Activated naive CD8-positive, alpha-beta T cell treated with anti-CD3 and anti-CD28 coated beads, Interleukin-2, amount 50 U/mL, for 24 hours (primary cell): ENCODE results near the gene WAS.
"Not testable (repeated sequence)": the region's sequence is repeated elsewhere in the genome, so short reads cannot be mapped to it uniquely, and the experiment has no call there.

Experiments
- ATAC-seq: fragments of 150-1000 bp; cut with Tn5 transposase; one replicate; pipeline ENCODE4 v1.10.0; 2021
- DNase-seq: peaks from one replicate; pipeline ENCODE4 v3.0.0; 2021
- H3K27ac Mint-ChIP-seq: one replicate; pipeline ENCODE4 v1.8.0; 2021; ENCODE audit warnings: mild to moderate bottlenecking, mixed read lengths
- H3K27me3 Mint-ChIP-seq: one replicate; pipeline ENCODE4 v1.8.0; 2021; ENCODE audit warnings: mixed read lengths
- H3K36me3 Mint-ChIP-seq: one replicate; pipeline ENCODE4 v1.8.0; 2021; ENCODE audit warnings: low read depth, mixed read lengths
- H3K4me1 Mint-ChIP-seq: one replicate; pipeline ENCODE4 v1.8.0; 2021; ENCODE audit warnings: mixed read lengths
- H3K4me3 Mint-ChIP-seq: one replicate; pipeline ENCODE4 v1.8.0; 2021; ENCODE audit warnings: mild to moderate bottlenecking, moderate library complexity, mixed read lengths
- H3K9me3 Mint-ChIP-seq: one replicate; pipeline ENCODE4 v1.8.0; 2021; ENCODE audit warnings: mixed read lengths

The WAS gene

GRCh38 chrX:48676106-48676892, 7.3 kb upstream of the WAS start:
- no peaks in the 10 kb centered on the region for H3K36me3 Mint-ChIP-seq
- H3K4me3 Mint-ChIP-seq = peak overlapping the region; percentile 88
- H3K27ac Mint-ChIP-seq = peak overlapping the region; percentile 83
- H3K4me1 Mint-ChIP-seq = peaks cover 33% of the 10 kb centered on the region
- ATAC-seq = peak; percentile 95
- H3K9me3 Mint-ChIP-seq = no peaks in the 10 kb centered on the region
- peak; percentile 89 for DNase-seq
- H3K27me3 Mint-ChIP-seq = no peaks in the 10 kb centered on the region

- peak; percentile 20 for DNase-seq
- peak overlapping the region; percentile 83 for H3K27ac Mint-ChIP-seq
- peaks cover 33% of the 10 kb centered on the region for H3K4me1 Mint-ChIP-seq
- peak; percentile 12 for ATAC-seq
- H3K4me3 Mint-ChIP-seq = peak overlapping the region; percentile 88
- H3K9me3 Mint-ChIP-seq = no peaks in the 10 kb centered on the region
- H3K27me3 Mint-ChIP-seq = no peaks in the 10 kb centered on the region
- no peaks in the 10 kb centered on the region for H3K36me3 Mint-ChIP-seq
Measured at GRCh38 chrX:48676893-48677270, 6.7 kb upstream of the WAS start.

- no peaks in the 10 kb centered on the region for H3K9me3 Mint-ChIP-seq
- ATAC-seq (no peak), DNase-seq (no peak)
- H3K4me1 Mint-ChIP-seq = peaks cover 36% of the 10 kb centered on the region
- peak overlapping the region; percentile 83 for H3K27ac Mint-ChIP-seq
- H3K4me3 Mint-ChIP-seq = peak overlapping the region; percentile 88
- no peaks in the 10 kb centered on the region for H3K36me3 Mint-ChIP-seq
- no peaks in the 10 kb centered on the region for H3K27me3 Mint-ChIP-seq
Measured at GRCh38 chrX:48677516-48677915, 6.1 kb upstream of the WAS start.

- peak; percentile 48 for DNase-seq
- Mint-ChIP-seq H3K27ac (peak overlapping the region; percentile 18), H3K4me1 (peaks cover 51% of the 10 kb centered on the region), H3K36me3 (peaks cover 12% of the 10 kb centered on the region)
- not testable (repeated sequence) for H3K4me3 Mint-ChIP-seq, ATAC-seq, H3K27me3 Mint-ChIP-seq, H3K9me3 Mint-ChIP-seq
Measured at GRCh38 chrX:48680467-48680866, 3.1 kb upstream of the WAS start.

GRCh38 chrX:48680925-48681324, 2.7 kb upstream of the WAS start:
- H3K27ac Mint-ChIP-seq = not testable (repeated sequence)

GRCh38 chrX:48681539-48682183, 1.9 kb upstream of the WAS start:
- Mint-ChIP-seq H3K27me3 (no peaks in the 10 kb centered on the region), H3K27ac (no peak overlapping the region), H3K9me3 (no peaks in the 10 kb centered on the region), H3K4me3 (no peak overlapping the region), H3K36me3 (peaks cover 23% of the 10 kb centered on the region), H3K4me1 (peaks cover 58% of the 10 kb centered on the region)
- no peak for ATAC-seq
- no peak for DNase-seq

More at GRCh38 chrX:48680925-48681324, 2.7 kb upstream of the WAS start:
- not testable (repeated sequence) for H3K27me3 Mint-ChIP-seq, H3K4me3 Mint-ChIP-seq, DNase-seq, H3K9me3 Mint-ChIP-seq, ATAC-seq
- Mint-ChIP-seq H3K36me3 (peaks cover 17% of the 10 kb centered on the region), H3K4me1 (peaks cover 52% of the 10 kb centered on the region)

GRCh38 chrX:48682795-48683194, 804 bp upstream of the WAS start:
- H3K4me3 Mint-ChIP-seq = peak overlapping the region; percentile 91
- peaks cover 33% of the 10 kb centered on the region for H3K36me3 Mint-ChIP-seq
- H3K9me3 Mint-ChIP-seq, DNase-seq, ATAC-seq, H3K27me3 Mint-ChIP-seq: not testable (repeated sequence)
- H3K4me1 Mint-ChIP-seq = peaks cover 59% of the 10 kb centered on the region
- H3K27ac Mint-ChIP-seq = peak overlapping the region; percentile 95

DNA sequence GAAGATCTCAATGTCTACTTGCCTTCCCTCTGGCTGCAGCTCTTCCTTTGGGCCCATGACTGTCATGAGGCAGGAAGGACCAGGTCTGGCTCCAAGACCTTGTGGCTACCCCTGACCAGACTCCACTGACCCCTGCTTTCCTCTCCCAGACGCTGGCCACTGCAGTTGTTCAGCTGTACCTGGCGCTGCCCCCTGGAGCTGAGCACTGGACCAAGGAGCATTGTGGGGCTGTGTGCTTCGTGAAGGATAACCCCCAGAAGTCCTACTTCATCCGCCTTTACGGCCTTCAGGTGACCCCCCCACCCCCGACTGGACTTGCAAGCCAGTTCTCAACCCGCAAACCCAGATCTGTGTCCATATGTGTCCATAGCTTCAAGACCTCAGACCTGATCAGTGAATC, 535 bp downstream of the WAS start:
- Mint-ChIP-seq H3K4me3 (peak overlapping the region; percentile 91), H3K27me3 (no peaks in the 10 kb centered on the region), H3K4me1 (peaks cover 51% of the 10 kb centered on the region), H3K36me3 (peaks cover 35% of the 10 kb centered on the region), H3K27ac (peak overlapping the region; percentile 95), H3K9me3 (no peaks in the 10 kb centered on the region)
- ATAC-seq (no peak), DNase-seq (no peak)

GRCh38 chrX:48685416-48685815, 1.8 kb downstream of the WAS start:
- Mint-ChIP-seq H3K27me3 (no peaks in the 10 kb centered on the region), H3K9me3 (no peaks in the 10 kb centered on the region), H3K36me3 (peaks cover 39% of the 10 kb centered on the region), H3K27ac (peak overlapping the region; percentile 95), H3K4me3 (peak overlapping the region; percentile 91), H3K4me1 (peaks cover 44% of the 10 kb centered on the region)
- ATAC-seq (no peak), DNase-seq (no peak)

DNA sequence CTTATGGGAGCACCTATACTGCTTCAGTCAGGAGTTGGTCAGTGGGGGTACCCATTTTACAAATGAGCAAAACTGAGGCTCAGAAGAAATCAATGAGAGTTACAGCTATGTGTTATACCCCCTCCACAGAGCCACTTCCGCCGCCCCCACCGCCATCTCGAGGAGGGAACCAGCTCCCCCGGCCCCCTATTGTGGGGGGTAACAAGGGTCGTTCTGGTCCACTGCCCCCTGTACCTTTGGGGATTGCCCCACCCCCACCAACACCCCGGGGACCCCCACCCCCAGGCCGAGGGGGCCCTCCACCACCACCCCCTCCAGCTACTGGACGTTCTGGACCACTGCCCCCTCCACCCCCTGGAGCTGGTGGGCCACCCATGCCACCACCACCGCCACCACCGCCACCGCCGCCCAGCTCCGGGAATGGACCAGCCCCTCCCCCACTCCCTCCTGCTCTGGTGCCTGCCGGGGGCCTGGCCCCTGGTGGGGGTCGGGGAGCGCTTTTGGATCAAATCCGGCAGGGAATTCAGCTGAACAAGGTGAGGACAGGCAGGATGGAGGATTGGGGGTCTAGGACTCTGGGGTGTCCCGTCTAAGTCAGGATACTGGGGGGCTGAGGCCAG, 5.0 kb downstream of the WAS start:
- Mint-ChIP-seq H3K27ac (no peak overlapping the region), H3K4me1 (peaks cover 30% of the 10 kb centered on the region), H3K9me3 (no peaks in the 10 kb centered on the region), H3K4me3 (no peak overlapping the region), H3K27me3 (no peaks in the 10 kb centered on the region), H3K36me3 (peaks cover 47% of the 10 kb centered on the region)
- DNase-seq (no peak), ATAC-seq (no peak)

DNA sequence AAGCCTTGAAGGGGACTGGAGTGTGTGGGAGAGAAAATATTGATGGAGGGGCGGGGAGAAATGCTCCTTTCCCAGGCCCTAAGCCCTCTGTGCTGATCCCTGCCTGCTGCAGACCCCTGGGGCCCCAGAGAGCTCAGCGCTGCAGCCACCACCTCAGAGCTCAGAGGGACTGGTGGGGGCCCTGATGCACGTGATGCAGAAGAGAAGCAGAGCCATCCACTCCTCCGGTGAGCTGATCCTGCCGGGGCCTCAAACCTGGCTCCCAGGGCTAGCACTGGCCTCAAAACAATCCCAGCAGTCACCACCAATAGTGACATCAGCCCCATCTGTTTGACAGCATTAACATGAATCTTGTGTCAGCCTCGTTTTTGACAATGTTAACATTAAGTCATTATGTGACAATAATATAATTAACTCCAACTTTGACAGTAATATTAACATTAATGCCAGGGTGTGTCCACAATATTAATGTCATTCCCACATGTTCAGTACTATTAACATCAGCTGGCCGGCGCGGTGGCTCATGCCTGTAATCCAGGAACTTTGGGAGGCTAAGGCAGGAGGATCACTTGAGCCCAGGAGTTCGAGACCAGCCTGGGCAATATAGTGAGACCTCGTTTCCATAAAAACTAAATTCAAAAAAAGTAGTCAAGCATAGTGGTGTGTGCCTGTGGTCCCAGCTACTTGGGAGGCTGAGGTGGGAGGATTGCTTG, 5.8 kb downstream of the WAS start:
- DNase-seq = no peak
- Mint-ChIP-seq H3K27me3 (no peaks in the 10 kb centered on the region), H3K27ac (no peak overlapping the region), H3K4me1 (peaks cover 28% of the 10 kb centered on the region), H3K9me3 (no peaks in the 10 kb centered on the region), H3K36me3 (peaks cover 46% of the 10 kb centered on the region), H3K4me3 (no peak overlapping the region)
- ATAC-seq = no peak

GRCh38 chrX:48691746-48692145, 8.1 kb downstream of the WAS start:
- H3K4me3 Mint-ChIP-seq, DNase-seq, H3K27me3 Mint-ChIP-seq, H3K9me3 Mint-ChIP-seq, ATAC-seq, H3K27ac Mint-ChIP-seq: not testable (repeated sequence)
- Mint-ChIP-seq H3K4me1 (peaks cover 19% of the 10 kb centered on the region), H3K36me3 (peaks cover 23% of the 10 kb centered on the region)

DNA sequence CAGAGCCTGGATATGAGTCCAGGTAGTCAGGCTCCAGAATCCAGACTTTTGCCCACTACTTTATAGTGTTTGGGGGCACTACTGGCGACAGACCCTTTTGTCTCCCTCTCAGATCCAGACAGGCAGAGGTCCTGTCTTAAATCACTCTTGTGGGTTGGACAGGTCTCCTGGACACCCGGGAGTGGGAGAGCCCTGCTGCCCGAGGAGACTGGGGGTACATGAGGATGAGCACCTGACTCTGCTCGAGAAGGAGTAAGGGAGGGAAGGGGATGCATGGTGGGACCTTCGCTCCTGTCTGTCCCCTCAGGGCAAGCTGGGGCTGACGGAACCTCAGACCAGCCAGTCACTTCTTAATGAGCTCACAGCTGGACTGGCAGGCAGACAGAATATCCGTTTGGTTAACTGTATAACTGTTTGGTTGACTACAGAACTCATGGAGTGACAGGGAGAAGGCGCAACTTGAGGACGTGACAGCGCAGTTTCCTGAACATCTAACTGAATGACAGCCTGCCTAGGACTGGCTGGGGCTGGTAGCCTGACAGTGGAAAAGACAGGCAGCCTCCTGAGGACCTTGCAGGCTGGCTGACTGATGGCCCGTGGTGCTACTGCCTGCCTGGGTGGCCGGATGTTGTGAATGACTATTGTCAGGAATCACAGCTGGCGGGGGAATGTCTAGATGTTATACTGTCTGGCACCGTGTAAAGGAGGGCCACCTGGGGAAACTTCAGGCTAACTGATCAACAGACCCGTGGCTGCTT, 11.4 kb downstream of the WAS start:
- Mint-ChIP-seq H3K4me3 (peak overlapping the region; percentile 89), H3K27me3 (no peaks in the 10 kb centered on the region), H3K27ac (peak overlapping the region; percentile 94), H3K4me1 (peaks cover 23% of the 10 kb centered on the region), H3K36me3 (peaks cover 30% of the 10 kb centered on the region), H3K9me3 (no peaks in the 10 kb centered on the region)
- ATAC-seq = no peak
- DNase-seq = no peak

GRCh38 chrX:48695534-48695896, 11.9 kb downstream of the WAS start:
- H3K27ac Mint-ChIP-seq = peak overlapping the region; percentile 94
- H3K36me3 Mint-ChIP-seq = peaks cover 26% of the 10 kb centered on the region
- peaks cover 23% of the 10 kb centered on the region for H3K4me1 Mint-ChIP-seq
- H3K9me3 Mint-ChIP-seq = no peaks in the 10 kb centered on the region
- DNase-seq (no peak), ATAC-seq (no peak)
- peak overlapping the region; percentile 89 for H3K4me3 Mint-ChIP-seq
- no peaks in the 10 kb centered on the region for H3K27me3 Mint-ChIP-seq
